Measurements from ENCODE around the gene DUSP5.

DUSP5 gene

GRCh38 chr10:110481919-110482318, 15.8 kb upstream of the DUSP5 start:
- no peak for DNase-seq

- no peak for DNase-seq
Observed at GRCh38 chr10:110483633-110484032, 14.1 kb upstream of the DUSP5 start.

- no peak for DNase-seq
Observed at GRCh38 chr10:110485541-110485940, 12.2 kb upstream of the DUSP5 start.

GRCh38 chr10:110486680-110487410, 10.9 kb upstream of the DUSP5 start:
- DNase-seq: no peak

GRCh38 chr10:110487411-110488331, 10.0 kb upstream of the DUSP5 start:
- DNase-seq: no peak

GRCh38 chr10:110488332-110488681, 9.4 kb upstream of the DUSP5 start:
- no peak for DNase-seq

- no peak for DNase-seq
Observed at GRCh38 chr10:110488940-110489339, 8.8 kb upstream of the DUSP5 start.

GRCh38 chr10:110490640-110491039, 7.1 kb upstream of the DUSP5 start:
- no peak for DNase-seq

GRCh38 chr10:110491346-110491745, 6.4 kb upstream of the DUSP5 start:
- DNase-seq: no peak

- no peak for DNase-seq
Observed at GRCh38 chr10:110492069-110492822, 5.5 kb upstream of the DUSP5 start.

GRCh38 chr10:110493832-110494426, 3.8 kb upstream of the DUSP5 start:
- DNase-seq: no peak

- no peak for DNase-seq
Observed at GRCh38 chr10:110494532-110494931, 3.2 kb upstream of the DUSP5 start.

- DNase-seq: peak; percentile 72
Observed at GRCh38 chr10:110495731-110496552, 1.8 kb upstream of the DUSP5 start.

GRCh38 chr10:110496553-110497437, 912 bp upstream of the DUSP5 start:
- no peak for DNase-seq

GRCh38 chr10:110498087-110498981, 627 bp downstream of the DUSP5 start:
- DNase-seq: peak; percentile 65

- peak; percentile 37 for DNase-seq
Observed at GRCh38 chr10:110498982-110499795, 1.5 kb downstream of the DUSP5 start.

GRCh38 chr10:110499796-110500514, 2.2 kb downstream of the DUSP5 start:
- no peak for DNase-seq

- DNase-seq: no peak
Observed at GRCh38 chr10:110500515-110500905, 2.8 kb downstream of the DUSP5 start.

All from stimulated activated CD4-positive, alpha-beta T cell treated with anti-CD3 and anti-CD28 coated beads, Interleukin-4, amount 100 ng/mL, for 1 hour (primary cell).